K562 (cell line): Measurements from ENCODE around the gene DENND1A. TPM values are rescaled to one million over a fixed set of nuclear protein-coding genes. Genes with fewer than 3 reads are reported as not detected.

Experiments
- ATAC-seq: fragments of 200-7000 bp; cut with Tn5 transposase; 3 replicates; pipeline ENCODE4 v1.9.1; 2020; ENCODE audit warnings: moderate library complexity
- BruUV-seq: library from RNA; stranded (reverse); fragments of 400-500 nt; replicated peaks from 2 replicates; lab custom pipeline; 2021; lab: Mats Ljungman, UMichigan
- CTCF ChIA-PET: fragments of 300-600 bp; formaldehyde crosslinking; extraction: SDS; loops from one replicate; lab custom pipeline; 2021; ENCODE audit warnings: low intra/inter-chr PET ratio; lab: Yijun Ruan, JAX
- POLR2A ChIA-PET: fragments of 300-600, 350-650 bp; sonication (Branson Sonifier 250); formaldehyde crosslinking; extraction: SDS; loops from one replicate; lab custom pipeline; 2021; ENCODE audit warnings: antibody characterized with exemption, inconsistent platforms; lab: Yijun Ruan, JAX
- DNase-seq, 4 experiments: peaks; one replicate each; pipeline versions ENCODE4 v3.0.0 to v3.0.0-alpha.2; 2011 to 2018; ENCODE audit warnings: low spot score in 3 of 4, mixed read lengths in 3 of 4; ENCODE audit errors: extremely low read depth in 1 of 4
- FAIRE-seq: peaks from 2 replicates; lab custom pipeline; 2011; peaks lifted over from hg19 to GRCh38; lab: Jason Lieb, UNC
- H2AFZ ChIP-seq: 2 replicates; pipeline ENCODE4 v1.6.0; 2011; ENCODE audit warnings: low read depth, low read length, control low read depth, inconsistent platforms
- H3K27ac ChIP-seq: fragments of 200-600 bp; 3 replicates; pipeline ENCODE4 v1.8.0; 2011; ENCODE audit warnings: low read depth, mild to moderate bottlenecking, control low read depth, inconsistent platforms, low read length, moderate library complexity, mixed read lengths; ENCODE audit errors: extremely low read depth
- H3K27me3 ChIP-seq, 2 experiments: fragments of 300-600 bp in 1 of 2; 2 replicates in 1 of 2; 3 replicates in 1 of 2; pipeline versions ENCODE4 v1.6.0 to v1.8.0; 2011; ENCODE audit warnings: inconsistent platforms in 2 of 2, low read length in 2 of 2, mild to moderate bottlenecking in 1 of 2, mixed read lengths in 1 of 2, moderate library complexity in 1 of 2; ENCODE audit not compliant: control insufficient read depth in 2 of 2, insufficient read depth in 2 of 2
- H3K36me3 ChIP-seq: fragments of 300-600 bp; 3 replicates; pipeline ENCODE4 v1.8.0; 2011; ENCODE audit warnings: mild to moderate bottlenecking, low read length, inconsistent platforms; ENCODE audit not compliant: control insufficient read depth, insufficient read depth
- H3K4me1 ChIP-seq, 2 experiments: fragments of 200-600 bp in 1 of 2; replicated peaks in 1 of 2; 2 replicates in 1 of 2; 3 replicates in 1 of 2; pipeline versions ENCODE4 v1.5.1 to v1.8.0; 2011; ENCODE audit warnings: inconsistent platforms in 2 of 2, low read length in 2 of 2, mild to moderate bottlenecking in 1 of 2, mixed read lengths in 1 of 2, moderate library complexity in 1 of 2; ENCODE audit not compliant: control insufficient read depth in 2 of 2, insufficient read depth in 2 of 2
- H3K4me2 ChIP-seq: 2 replicates; pipeline ENCODE4 v1.6.1; 2011; ENCODE audit warnings: low read length, control low read depth, inconsistent platforms, mixed read lengths; ENCODE audit not compliant: insufficient read depth
- H3K4me3 ChIP-seq: fragments of 200-600 bp; sonication (generic), shearing (Covaris generic); 2 replicates; pipeline ENCODE4 v1.5.1; 2016; ENCODE audit warnings: control low read depth, inconsistent platforms
- H3K79me2 ChIP-seq: fragments of 200-600 bp; 3 replicates; pipeline ENCODE4 v1.8.0; 2011; ENCODE audit warnings: low read length, inconsistent platforms; ENCODE audit not compliant: control insufficient read depth, insufficient read depth
- H3K9ac ChIP-seq, 2 experiments: 2 replicates each; pipeline versions ENCODE4 v1.6.0 to v1.6.1; 2011; ENCODE audit warnings: low read depth in 2 of 2, low read length in 2 of 2, control low read depth in 1 of 2, inconsistent platforms in 1 of 2, mild to moderate bottlenecking in 1 of 2, mixed read lengths in 1 of 2; ENCODE audit not compliant: insufficient read depth in 1 of 2
- H3K9me1 ChIP-seq: one replicate; pipeline ENCODE4 v1.6.0; 2011; ENCODE audit warnings: inconsistent platforms, mild to moderate bottlenecking, low read length, moderate library complexity; ENCODE audit not compliant: control insufficient read depth, insufficient read depth
- H3K9me3 ChIP-seq: replicated peaks from 2 replicates; pipeline ENCODE4 v1.5.1; 2011; ENCODE audit warnings: low read depth, low read length, inconsistent platforms; ENCODE audit not compliant: control insufficient read depth, insufficient read depth
- H4K20me1 ChIP-seq: replicated peaks from 2 replicates; pipeline ENCODE4 v1.6.1; 2011; ENCODE audit warnings: low read length, inconsistent platforms, mixed read lengths; ENCODE audit not compliant: control insufficient read depth, insufficient read depth
- ARNT ChIP-seq, 2 experiments: fragments of 450-650 bp; IDR thresholded peaks; 2 replicates each; pipeline ENCODE4 v1.6.1; 2016; ENCODE audit warnings: mild to moderate bottlenecking in 1 of 2
- BCOR ChIP-seq: fragments of 450-650 bp; IDR thresholded peaks from 2 replicates; pipeline ENCODE4 v1.6.1; 2016
- DEAF1 ChIP-seq: fragments of 450-650 bp; formaldehyde crosslinking; IDR thresholded peaks from 2 replicates; pipeline ENCODE4 v1.4.0; 2020; ENCODE audit warnings: mild to moderate bottlenecking, moderate library complexity
- DMBX1 ChIP-seq: fragments of 250-450 bp; sonication (Bioruptor Pico); IDR thresholded peaks from 2 replicates; pipeline ENCODE4 v1.8.0; 2022; ENCODE audit warnings: inconsistent platforms, mild to moderate bottlenecking, moderate library complexity, borderline replicate concordance
- GMEB1 ChIP-seq: fragments of 250-450 bp; sonication (Bioruptor Pico); IDR thresholded peaks from 2 replicates; pipeline ENCODE4 v1.4.0; 2020; ENCODE audit warnings: mild to moderate bottlenecking
- HDGF ChIP-seq: fragments of 450-650 bp; IDR thresholded peaks from 2 replicates; pipeline ENCODE4 v1.6.1; 2016
- KLF10 ChIP-seq: fragments of 250-450 bp; sonication (Bioruptor Pico); IDR thresholded peaks from 2 replicates; pipeline ENCODE4 v1.6.1; 2021; ENCODE audit warnings: matching md5 sums
- NFE2L1 ChIP-seq: fragments of 450-650 bp; IDR thresholded peaks from 2 replicates; pipeline ENCODE4 v1.6.1; 2016; ENCODE audit warnings: missing genetic modification characterization, low read depth, mild to moderate bottlenecking, missing compliant biosample characterization, moderate library complexity, borderline replicate concordance
- PYGO2 ChIP-seq: fragments of 450-650 bp; IDR thresholded peaks from 2 replicates; pipeline ENCODE4 v1.6.1; 2016; ENCODE audit warnings: mild to moderate bottlenecking, missing genetic modification characterization, moderate library complexity, missing compliant biosample characterization
- SP2 ChIP-seq: IDR thresholded peaks from 2 replicates; pipeline ENCODE4 v1.6.1; 2011; ENCODE audit warnings: mild to moderate bottlenecking, low read depth, low read length, moderate library complexity; ENCODE audit not compliant: poor library complexity, severe bottlenecking; ENCODE audit errors: extremely low read depth
- SRSF1 ChIP-seq: fragments of 200-400 bp; formaldehyde crosslinking; IDR thresholded peaks from 2 replicates; pipeline ENCODE4 v1.6.1; 2017; ENCODE audit warnings: mild to moderate bottlenecking, low read depth, low read length, moderate library complexity
- THRB ChIP-seq: fragments of 450-650 bp; formaldehyde crosslinking; conservative IDR thresholded peaks from 2 replicates; pipeline ENCODE4 v1.4.0; 2022; ENCODE audit warnings: mild to moderate bottlenecking, missing genetic modification characterization
- ZBTB33 ChIP-seq: sonication (generic); formaldehyde crosslinking; IDR thresholded peaks from 2 replicates; pipeline ENCODE4 v1.8.1; 2023; ENCODE audit warnings: mild to moderate bottlenecking, missing genetic modification reagents
- ZNF197 ChIP-seq: fragments of 200-800 bp; sonication (Bioruptor generic); IDR thresholded peaks from 2 replicates; pipeline ENCODE4 v1.6.1; 2016; ENCODE audit warnings: low read depth, missing genetic modification characterization, missing compliant biosample characterization
- ZNF707 ChIP-seq: fragments of 250-450 bp; sonication (Bioruptor Pico); conservative IDR thresholded peaks from 2 replicates; pipeline ENCODE4 v1.8.0; 2022; ENCODE audit warnings: inconsistent platforms, mild to moderate bottlenecking, moderate library complexity
- WGBS: fragments of 100-300 bp; shearing (Covaris generic); methylation state at CpG from one replicate; pipeline ENCODE4 v1.1.6; 2016; ENCODE audit warnings: low coverage, mixed read lengths; ENCODE audit not compliant: insufficient coverage; ENCODE audit errors: missing lambda C conversion rate; 5-methylcytosine and 5-hydroxymethylcytosine counted together
- in situ Hi-C: fragments of 300-500 bp; cut with MboI; formaldehyde crosslinking; loops from 4 replicates; pipeline ENCODE4 v1.15.0; 2018; ENCODE audit warnings: inconsistent platforms, mixed read lengths
- intact Hi-C: fragments of 100-400 bp; cut with micrococcal nuclease; formaldehyde crosslinking; loops from 2 replicates; pipeline ENCODE4 v1.14.2; 2022
- polyA plus RNA-seq, 8 experiments: library from polyadenylated mRNA; depleted of rRNA in 4 of 8; stranded (reverse) in 5 of 8; unstranded in 3 of 8; fragments of >200 nt; fragmentation: Nextera tagmentation in 2 of 8; fragmentation: Illumina TruSeq in 1 of 8; extraction: Ambion mirVana in 2 of 8; extraction: Trizol in 1 of 8; gene quantifications; 2 replicates each; pipeline versions ENCODE4 v1.2.1 to v1.2.3, GENCODE V29; 2011 to 2014; ENCODE audit warnings: inconsistent platforms in 1 of 8, missing spikeins in 1 of 8
- total RNA-seq, 7 experiments: library from RNA; depleted of rRNA in 6 of 7; stranded (reverse); fragments of >200 nt in 6 of 7; fragmentation: Illumina TruSeq in 2 of 7; extraction: Trizol in 2 of 7; gene quantifications; 2 replicates each; pipeline versions ENCODE4 v1.2.1 to v1.2.3, GENCODE V29; 2011 to 2021; ENCODE audit warnings: low replicate concordance in 1 of 7

Gene DENND1A
- total and polyA plus RNA-seq, 9 of the 15 experiments (the other 6 are each of a cell fraction or from before 2014, with no cell fraction given): 7.6 to 29.5 (median 15.7) TPM

- no peak for TF ChIP-seq THRB
- no peak for TF ChIP-seq HDGF
- TF ChIP-seq PYGO2 (tag): no peak
- no peak for TF ChIP-seq SRSF1
These were observed 491.1 kb downstream of the DENND1A start (continued) for GRCh38 chr9:123438821-123439220.

GRCh38 chr9:123438321-123438720, 491.6 kb downstream of the DENND1A start:
- Histone ChIP-seq H3K4me3 (no peak overlapping the region), H3K4me1 (peaks cover 0 to 3% of the 10 kb centered on the region in 2 experiments; a peak in 4 of 5 replicates), H3K27me3 (no peaks in the 10 kb centered on the region), H3K9me1 (no peaks in the 10 kb centered on the region), H3K9me3 (no peaks in the 10 kb centered on the region), H3K79me2 (no peaks in the 10 kb centered on the region), H3K4me2 (no peak overlapping the region), H3K27ac (no peak overlapping the region), H3K36me3 (no peaks in the 10 kb centered on the region), H2AFZ (no peak overlapping the region), H4K20me1 (peaks cover 2% of the 10 kb centered on the region), H3K9ac (no peak overlapping the region)
- no TSS peak for BruUV-seq
- no peak for DNase-seq
- FAIRE-seq: no peak
- no peak for ATAC-seq
- ChIA-PET CTCF (no interaction called here), POLR2A (no interaction called here)
- in situ Hi-C loops: no loop called here
- intact Hi-C loops: no loop called here
- TF ChIP-seq NFE2L1 (tag) (no peak), KLF10 (CRISPR knock-in tag) (no peak), ARNT (IDR thresholded peaks at IDR 0.05) (no peak), ZNF197 (no peak), BCOR (no peak), ZBTB33 (CRISPR knock-in tag) (no peak), SP2 (no peak), DMBX1 (no peak), DEAF1 (no peak), GMEB1 (no peak), ZNF707 (CRISPR knock-in tag) (no peak)
- 67% methylated on average over 8 of the region's 8 CpGs for WGBS
